Adrenal gland (tissue), 5 donors: ENCODE results near the gene YWHAE.

Source experiments
- POLR2A ChIP-seq, 2 donors: fragments of 450-650 bp; IDR thresholded peaks; one replicate each; pipeline ENCODE4 v1.6.1; 2017; ENCODE audit warnings: antibody characterized with exemption in 2 of 2, mild to moderate bottlenecking in 2 of 2, moderate library complexity in 1 of 2
- TF ChIP-seq, protein P1 (sequence below), 6 experiments: fragments of 450-650 bp in 4 of 6; fragments of 200-600 bp in 2 of 6; sonication (generic) in 1 of 6; IDR thresholded peaks; 1 replicate in 5 of 6; 2 replicates in 1 of 6; pipeline versions ENCODE4 v1.5.1 to v1.8.0; 2016 to 2021; ENCODE audit warnings: antibody characterized with exemption in 6 of 6, mild to moderate bottlenecking in 2 of 6, moderate library complexity in 1 of 6
- donor health status: DM: no; HTN: no; CAD: no.

DNA sequence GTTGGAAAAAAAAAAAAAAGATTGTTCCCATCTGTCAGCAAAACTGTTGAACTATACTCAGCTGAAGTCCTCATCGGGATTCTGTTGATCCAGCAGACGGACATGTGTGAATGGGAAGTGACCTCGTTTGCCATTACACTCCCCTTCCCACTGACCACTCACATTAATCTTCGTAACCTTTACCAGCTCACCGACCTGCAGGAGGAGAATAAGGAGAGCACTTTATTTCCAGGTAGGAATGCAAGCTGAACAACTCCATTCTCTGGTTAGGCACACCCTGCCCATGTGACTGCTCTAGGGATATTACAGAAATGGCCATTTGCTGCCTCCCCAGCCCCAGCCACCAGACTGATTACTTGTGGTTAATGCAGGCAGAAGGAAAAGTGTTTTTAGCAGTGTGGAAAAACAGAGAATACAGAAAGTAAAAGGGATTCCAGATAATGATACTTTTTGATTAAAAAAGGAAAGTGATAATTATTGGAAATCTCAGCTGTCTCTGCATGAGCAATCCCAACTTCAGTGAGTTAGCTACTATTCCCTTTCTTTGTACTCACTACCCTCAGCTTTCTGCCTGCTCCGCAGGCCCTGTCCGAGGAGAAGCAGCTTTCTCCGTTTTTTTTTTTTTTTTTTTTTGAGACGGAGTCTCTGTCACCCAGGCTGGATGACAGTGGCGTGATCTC lies 23.6 kb upstream of the YWHAE start:
- TF ChIP-seq, protein P1, sequence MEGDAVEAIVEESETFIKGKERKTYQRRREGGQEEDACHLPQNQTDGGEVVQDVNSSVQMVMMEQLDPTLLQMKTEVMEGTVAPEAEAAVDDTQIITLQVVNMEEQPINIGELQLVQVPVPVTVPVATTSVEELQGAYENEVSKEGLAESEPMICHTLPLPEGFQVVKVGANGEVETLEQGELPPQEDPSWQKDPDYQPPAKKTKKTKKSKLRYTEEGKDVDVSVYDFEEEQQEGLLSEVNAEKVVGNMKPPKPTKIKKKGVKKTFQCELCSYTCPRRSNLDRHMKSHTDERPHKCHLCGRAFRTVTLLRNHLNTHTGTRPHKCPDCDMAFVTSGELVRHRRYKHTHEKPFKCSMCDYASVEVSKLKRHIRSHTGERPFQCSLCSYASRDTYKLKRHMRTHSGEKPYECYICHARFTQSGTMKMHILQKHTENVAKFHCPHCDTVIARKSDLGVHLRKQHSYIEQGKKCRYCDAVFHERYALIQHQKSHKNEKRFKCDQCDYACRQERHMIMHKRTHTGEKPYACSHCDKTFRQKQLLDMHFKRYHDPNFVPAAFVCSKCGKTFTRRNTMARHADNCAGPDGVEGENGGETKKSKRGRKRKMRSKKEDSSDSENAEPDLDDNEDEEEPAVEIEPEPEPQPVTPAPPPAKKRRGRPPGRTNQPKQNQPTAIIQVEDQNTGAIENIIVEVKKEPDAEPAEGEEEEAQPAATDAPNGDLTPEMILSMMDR (IDR thresholded peaks at IDR 0.05): no peak
- TF ChIP-seq POLR2A (IDR thresholded peaks at IDR 0.05): no peak
